ENCODE results near the gene TRMT112. TPM values are rescaled to one million over a fixed set of nuclear protein-coding genes. Genes with fewer than 3 reads are reported as not detected.

Gene TRMT112
- total RNA-seq (353 TPM), polyA plus RNA-seq (294 TPM)
- long read RNA-seq, donor 1, transcript TRMT112-206 (4 exons, 1,106 nt) = major isoform, 14 of 17 reads
- long read RNA-seq, donor 1, partial matches to known transcripts = 0 of 17 reads
- long read RNA-seq, donor 1, other reads (novel, unspliced or antisense) = 0 of 17 reads
- long read RNA-seq, donor 2 = 0 reads
- long read RNA-seq, donor 3, transcript TRMT112-203 (3 exons, 823 nt) = minor isoform, 32 of 430 reads
- long read RNA-seq, donor 3, transcript TRMT112-205 (3 exons, 659 nt) = minor isoform, 10 of 430 reads
- long read RNA-seq, donor 3, transcript TRMT112-206 (4 exons, 1,106 nt) = major isoform, 363 of 430 reads
- long read RNA-seq, donor 3, transcript TRMT112-204 (2 exons, 559 nt) = minor isoform, 20 of 430 reads
- long read RNA-seq, donor 3, partial matches to known transcripts = 0 of 430 reads
- long read RNA-seq, donor 3, other reads (novel, unspliced or antisense) = 0 of 430 reads
- long read RNA-seq, donor 4, transcript TRMT112-204 (2 exons, 559 nt) = minor isoform, 14 of 447 reads
- long read RNA-seq, donor 4, transcript TRMT112-203 (3 exons, 823 nt) = minor isoform, 11 of 447 reads
- long read RNA-seq, donor 4, transcript TRMT112-206 (4 exons, 1,106 nt) = major isoform, 76 of 447 reads
- long read RNA-seq, donor 4, partial matches to known transcripts = 108 of 447 reads
- long read RNA-seq, donor 4, other reads (novel, unspliced or antisense) = 235 of 447 reads
- long read RNA-seq, donor 5, transcript TRMT112-205 (3 exons, 659 nt) = minor isoform, 9 of 438 reads
- long read RNA-seq, donor 5, transcript TRMT112-203 (3 exons, 823 nt) = minor isoform, 23 of 438 reads
- long read RNA-seq, donor 5, transcript TRMT112-206 (4 exons, 1,106 nt) = major isoform, 384 of 438 reads
- long read RNA-seq, donor 5, transcript TRMT112-204 (2 exons, 559 nt) = minor isoform, 17 of 438 reads
- long read RNA-seq, donor 5, partial matches to known transcripts = 0 of 438 reads
- long read RNA-seq, donor 5, other reads (novel, unspliced or antisense) = 0 of 438 reads
- long read RNA-seq, donor 6, transcript TRMT112-206 (4 exons, 1,106 nt) = major isoform, 131 of 147 reads
- long read RNA-seq, donor 6, transcript TRMT112-204 (2 exons, 559 nt) = minor isoform, 5 of 147 reads
- long read RNA-seq, donor 6, transcript TRMT112-203 (3 exons, 823 nt) = minor isoform, 9 of 147 reads
- long read RNA-seq, donor 6, partial matches to known transcripts = 0 of 147 reads
- long read RNA-seq, donor 6, other reads (novel, unspliced or antisense) = 0 of 147 reads
- long read RNA-seq, donor 7, transcript TRMT112-205 (3 exons, 659 nt) = minor isoform, 7 of 577 reads
- long read RNA-seq, donor 7, transcript TRMT112-203 (3 exons, 823 nt) = minor isoform, 12 of 577 reads
- long read RNA-seq, donor 7, transcript TRMT112-206 (4 exons, 1,106 nt) = major isoform, 147 of 577 reads
- long read RNA-seq, donor 7, transcript TRMT112-204 (2 exons, 559 nt) = minor isoform, 5 of 577 reads
- long read RNA-seq, donor 7, partial matches to known transcripts = 143 of 577 reads
- long read RNA-seq, donor 7, other reads (novel, unspliced or antisense) = 262 of 577 reads
- long read RNA-seq, donor 8, transcript TRMT112-203 (3 exons, 823 nt) = minor isoform, 5 of 68 reads
- long read RNA-seq, donor 8, transcript TRMT112-206 (4 exons, 1,106 nt) = major isoform, 49 of 68 reads
- long read RNA-seq, donor 8, partial matches to known transcripts = 10 of 68 reads
- long read RNA-seq, donor 8, other reads (novel, unspliced or antisense) = 0 of 68 reads
- long read RNA-seq, donor 9, transcript TRMT112-206 (4 exons, 1,106 nt) = major isoform, 105 of 117 reads
- long read RNA-seq, donor 9, partial matches to known transcripts = 0 of 117 reads
- long read RNA-seq, donor 9, other reads (novel, unspliced or antisense) = 0 of 117 reads
- long read RNA-seq, donor 10, transcript TRMT112-205 (3 exons, 659 nt) = minor isoform, 6 of 126 reads
- long read RNA-seq, donor 10, transcript TRMT112-206 (4 exons, 1,106 nt) = major isoform, 104 of 126 reads
- long read RNA-seq, donor 10, transcript TRMT112-203 (3 exons, 823 nt) = minor isoform, 7 of 126 reads
- long read RNA-seq, donor 10, partial matches to known transcripts = 0 of 126 reads
- long read RNA-seq, donor 10, other reads (novel, unspliced or antisense) = 0 of 126 reads

GRCh38 chr11:64317325-64317960 lies at the start of gene TRMT112:
Gene TRMT112, minus strand, starts transcription at chr11:64317559. Its CDS starts 33 bp downstream, at chr11:64317526.
- peak; percentile 91 to 99 (median 98) for DNase-seq (ENCODE audit: low read depth in 6 of 9, low spot score in 9 of 9)

GRCh38 chr11:64366751-64367150 lies 49.4 kb upstream of the TRMT112 start:
- DNase-seq (ENCODE audit: low read depth in 6 of 9, low spot score in 9 of 9) = no peak
- no peak overlapping the region for H3K4me3 ChIP-seq (ENCODE audit: low read length in 2 of 2)
- peaks cover 47 to 72% of the 10 kb centered on the region in 2 donors for H3K36me3 ChIP-seq (ENCODE audit: control insufficient read depth in 2 of 2, insufficient read depth in 2 of 2, low read length in 1 of 2)
- H3K27ac ChIP-seq (ENCODE audit: low read depth in 1 of 2, low read length in 1 of 2) = no peak overlapping the region
- H3K4me1 ChIP-seq (ENCODE audit: control insufficient read depth in 2 of 2, insufficient read depth in 2 of 2, low read length in 2 of 2) = peaks cover 0 to under 1% of the 10 kb centered on the region in 2 donors
- no peaks in the 10 kb centered on the region for H3K27me3 ChIP-seq (ENCODE audit: control insufficient read depth in 2 of 2, insufficient read depth in 1 of 2, low read length in 1 of 2)
- WGBS = 96% methylated on average over 1 of the region's 1 CpG
- H3K9me3 ChIP-seq (ENCODE audit: control insufficient read depth in 2 of 2, insufficient read depth in 1 of 2, low read length in 1 of 2) = peaks cover 1 to 7% of the 10 kb centered on the region in 2 donors

More at GRCh38 chr11:64317325-64317960, at the start of gene TRMT112:
- H3K27ac ChIP-seq (ENCODE audit: low read depth in 1 of 2, low read length in 1 of 2) = peak within 1 kb of the TSS; percentile 96 to 99
- H3K27me3 ChIP-seq (ENCODE audit: control insufficient read depth in 2 of 2, insufficient read depth in 1 of 2, low read length in 1 of 2) = no peaks in the 10 kb centered on the region
- H3K4me3 ChIP-seq (ENCODE audit: low read length in 2 of 2) = peak within 1 kb of the TSS; percentile 71 to 96
- H3K9me3 ChIP-seq (ENCODE audit: control insufficient read depth in 2 of 2, insufficient read depth in 1 of 2, low read length in 1 of 2) = peaks cover 1 to 4% of the 10 kb centered on the region in 2 donors
- peaks cover 11 to 38% of the 10 kb centered on the region in 2 donors for H3K4me1 ChIP-seq (ENCODE audit: control insufficient read depth in 2 of 2, insufficient read depth in 2 of 2, low read length in 2 of 2)
- under 1% methylated on average over 43 of the region's 43 CpGs for WGBS
- peaks cover 43 to 45% of the 10 kb centered on the region in 2 donors for H3K36me3 ChIP-seq (ENCODE audit: control insufficient read depth in 2 of 2, insufficient read depth in 2 of 2, low read length in 1 of 2)

- Histone ChIP-seq H3K27me3 (ENCODE audit: control insufficient read depth in 2 of 2, insufficient read depth in 1 of 2, low read length in 1 of 2) (no peaks in the 10 kb centered on the region), H3K4me3 (ENCODE audit: low read length in 2 of 2) (no peak overlapping the region), H3K9me3 (ENCODE audit: control insufficient read depth in 2 of 2, insufficient read depth in 1 of 2, low read length in 1 of 2) (peaks cover 0 to 10% of the 10 kb centered on the region in 2 donors), H3K4me1 (ENCODE audit: control insufficient read depth in 2 of 2, insufficient read depth in 2 of 2, low read length in 2 of 2) (peaks cover 6 to 19% of the 10 kb centered on the region in 2 donors), H3K27ac (ENCODE audit: low read depth in 1 of 2, low read length in 1 of 2) (no peak overlapping the region), H3K36me3 (ENCODE audit: control insufficient read depth in 2 of 2, insufficient read depth in 2 of 2, low read length in 1 of 2) (peaks cover 46 to 67% of the 10 kb centered on the region in 2 donors)
- no peak for DNase-seq (ENCODE audit: low read depth in 6 of 9, low spot score in 9 of 9)
- 96% methylated on average over 4 of the region's 4 CpGs for WGBS
Measured at GRCh38 chr11:64364911-64365310, 47.6 kb upstream of the TRMT112 start.

GRCh38 chr11:64364435-64364834 lies 47.1 kb upstream of the TRMT112 start:
- peaks cover 0 to 10% of the 10 kb centered on the region in 2 donors for H3K9me3 ChIP-seq (ENCODE audit: control insufficient read depth in 2 of 2, insufficient read depth in 1 of 2, low read length in 1 of 2)
- WGBS = 75% methylated on average over 6 of the region's 6 CpGs
- H3K27me3 ChIP-seq (ENCODE audit: control insufficient read depth in 2 of 2, insufficient read depth in 1 of 2, low read length in 1 of 2) = peaks cover 0 to under 1% of the 10 kb centered on the region in 2 donors
- no peak overlapping the region for H3K4me3 ChIP-seq (ENCODE audit: low read length in 2 of 2)
- H3K4me1 ChIP-seq (ENCODE audit: control insufficient read depth in 2 of 2, insufficient read depth in 2 of 2, low read length in 2 of 2) = peaks cover 11 to 24% of the 10 kb centered on the region in 2 donors
- no peak for DNase-seq (ENCODE audit: low read depth in 6 of 9, low spot score in 9 of 9)
- H3K36me3 ChIP-seq (ENCODE audit: control insufficient read depth in 2 of 2, insufficient read depth in 2 of 2, low read length in 1 of 2) = peaks cover 44 to 63% of the 10 kb centered on the region in 2 donors
- no peak overlapping the region for H3K27ac ChIP-seq (ENCODE audit: low read depth in 1 of 2, low read length in 1 of 2)

- no peak for DNase-seq (ENCODE audit: low read depth in 6 of 9, low spot score in 9 of 9)
- Histone ChIP-seq H3K4me1 (ENCODE audit: control insufficient read depth in 2 of 2, insufficient read depth in 2 of 2, low read length in 2 of 2) (peaks cover 21 to 43% of the 10 kb centered on the region in 2 donors), H3K4me3 (ENCODE audit: low read length in 2 of 2) (no peak overlapping the region), H3K27ac (ENCODE audit: low read depth in 1 of 2, low read length in 1 of 2) (peak overlapping the region; percentile 15 to 65), H3K27me3 (ENCODE audit: control insufficient read depth in 2 of 2, insufficient read depth in 1 of 2, low read length in 1 of 2) (peaks cover 0 to 4% of the 10 kb centered on the region in 2 donors), H3K36me3 (ENCODE audit: control insufficient read depth in 2 of 2, insufficient read depth in 2 of 2, low read length in 1 of 2) (peaks cover 38 to 44% of the 10 kb centered on the region in 2 donors), H3K9me3 (ENCODE audit: control insufficient read depth in 2 of 2, insufficient read depth in 1 of 2, low read length in 1 of 2) (peaks cover 0 to 3% of the 10 kb centered on the region in 2 donors)
- WGBS = 98% methylated on average over 10 of the region's 10 CpGs
Measured at GRCh38 chr11:64362339-64362738, 45.0 kb upstream of the TRMT112 start.

GRCh38 chr11:64361659-64362058 lies 44.3 kb upstream of the TRMT112 start:
- H3K4me3 ChIP-seq (ENCODE audit: low read length in 2 of 2) = no peak overlapping the region
- peaks cover 0 to 3% of the 10 kb centered on the region in 2 donors for H3K9me3 ChIP-seq (ENCODE audit: control insufficient read depth in 2 of 2, insufficient read depth in 1 of 2, low read length in 1 of 2)
- DNase-seq (ENCODE audit: low read depth in 6 of 9, low spot score in 9 of 9) = no peak
- WGBS = 96% methylated on average over 18 of the region's 18 CpGs
- H3K27me3 ChIP-seq (ENCODE audit: control insufficient read depth in 2 of 2, insufficient read depth in 1 of 2, low read length in 1 of 2) = peaks cover 0 to 4% of the 10 kb centered on the region in 2 donors
- peak overlapping the region in 1 of 2 donors; percentile 51 for H3K27ac ChIP-seq (ENCODE audit: low read depth in 1 of 2, low read length in 1 of 2)
- H3K36me3 ChIP-seq (ENCODE audit: control insufficient read depth in 2 of 2, insufficient read depth in 2 of 2, low read length in 1 of 2) = peaks cover 42 to 46% of the 10 kb centered on the region in 2 donors
- peaks cover 21 to 44% of the 10 kb centered on the region in 2 donors for H3K4me1 ChIP-seq (ENCODE audit: control insufficient read depth in 2 of 2, insufficient read depth in 2 of 2, low read length in 2 of 2)

- H3K36me3 ChIP-seq (ENCODE audit: control insufficient read depth in 2 of 2, insufficient read depth in 2 of 2, low read length in 1 of 2) = peaks cover 35 to 39% of the 10 kb centered on the region in 2 donors
- H3K4me1 ChIP-seq (ENCODE audit: control insufficient read depth in 2 of 2, insufficient read depth in 2 of 2, low read length in 2 of 2) = peaks cover 21 to 45% of the 10 kb centered on the region in 2 donors
Measured at GRCh38 chr11:64360448-64360921, 43.1 kb upstream of the TRMT112 start.

More at GRCh38 chr11:64360448-64360921, 43.1 kb upstream of the TRMT112 start:
- Histone ChIP-seq H3K27me3 (ENCODE audit: control insufficient read depth in 2 of 2, insufficient read depth in 1 of 2, low read length in 1 of 2) (peaks cover 0 to 4% of the 10 kb centered on the region in 2 donors), H3K4me3 (ENCODE audit: low read length in 2 of 2) (peak overlapping the region; percentile 68 to 80), H3K27ac (ENCODE audit: low read depth in 1 of 2, low read length in 1 of 2) (peak overlapping the region; percentile 19 to 49), H3K9me3 (ENCODE audit: control insufficient read depth in 2 of 2, insufficient read depth in 1 of 2, low read length in 1 of 2) (peaks cover 0 to 3% of the 10 kb centered on the region in 2 donors)
- DNase-seq (ENCODE audit: low read depth in 6 of 9, low spot score in 9 of 9) = no peak
- 19% methylated on average over 13 of the region's 13 CpGs for WGBS
